SK-N-SH (cell line): ENCODE data around the gene SNX17. TPM values are rescaled to one million over a fixed set of nuclear protein-coding genes. Genes with fewer than 3 reads are reported as not detected.

Source experiments
- CTCF ChIA-PET: fragments of 300-600, 350-600 bp; formaldehyde crosslinking; extraction: SDS; loops from one replicate; lab custom pipeline; 2021; lab: Yijun Ruan, JAX
- POLR2A ChIA-PET: fragments of 350-600 bp; sonication (Branson Sonifier 250); formaldehyde crosslinking; extraction: SDS; loops from one replicate; lab custom pipeline; 2020; ENCODE audit warnings: antibody characterized with exemption, inconsistent platforms; lab: Yijun Ruan, JAX
- DNase-seq: peaks from one replicate; pipeline ENCODE4 v3.0.0; 2012
- H2AFZ ChIP-seq: fragments of 200-600 bp; sonication (generic); 2 replicates; pipeline ENCODE4 v1.8.1; 2016; ENCODE audit warnings: antibody characterized with exemption, mild to moderate bottlenecking, low read depth
- H3F3A ChIP-seq: fragments of 200-600 bp; sonication (generic); replicated peaks from 2 replicates; pipeline ENCODE3; 2016; ENCODE audit warnings: antibody characterized with exemption, mild to moderate bottlenecking; ENCODE audit not compliant: insufficient read depth
- H3K27ac ChIP-seq, 2 experiments: fragments of 200-500 bp in 1 of 2; fragments of 200-600 bp in 1 of 2; sonication (Bioruptor generic) in 1 of 2; sonication (generic), shearing (Covaris generic) in 1 of 2; 2 replicates each; pipeline versions ENCODE4 v1.5.1 to v1.6.1; 2014 to 2016; ENCODE audit warnings: low read depth in 2 of 2, inconsistent platforms in 1 of 2, low read length in 1 of 2, mild to moderate bottlenecking in 1 of 2, mixed read lengths in 1 of 2
- H3K27me3 ChIP-seq: fragments of 200-600 bp; sonication (generic), shearing (Covaris generic); 2 replicates; pipeline ENCODE4 v1.6.1; 2016; ENCODE audit warnings: mixed run types; ENCODE audit not compliant: insufficient read depth
- H3K36me3 ChIP-seq, 2 experiments: fragments of 200-500 bp in 1 of 2; fragments of 200-600 bp in 1 of 2; sonication (Bioruptor generic) in 1 of 2; sonication (generic) in 1 of 2; replicated peaks in 1 of 2; 2 replicates each; pipeline versions ENCODE3 to v1.5.1; 2014 to 2016; ENCODE audit warnings: low read length in 1 of 2, mild to moderate bottlenecking in 1 of 2; ENCODE audit not compliant: insufficient read depth in 2 of 2, control insufficient read depth in 1 of 2
- H3K4me1 ChIP-seq, 2 experiments: fragments of 200-500 bp in 1 of 2; fragments of 200-600 bp in 1 of 2; sonication (Bioruptor generic) in 1 of 2; sonication (generic), shearing (Covaris generic) in 1 of 2; 2 replicates each; pipeline versions ENCODE4 v1.5.1 to v1.6.1; 2014 to 2016; ENCODE audit warnings: low read depth in 1 of 2, low read length in 1 of 2, mixed run types in 1 of 2; ENCODE audit not compliant: insufficient read depth in 2 of 2, control insufficient read depth in 1 of 2
- H3K4me2 ChIP-seq: fragments of 200-600 bp; sonication (generic), shearing (Covaris generic); 2 replicates; pipeline ENCODE4 v1.6.1; 2017; ENCODE audit warnings: mixed run types
- H3K4me3 ChIP-seq, 2 experiments: fragments of 200-500 bp in 1 of 2; fragments of 200-600 bp in 1 of 2; sonication (Bioruptor generic) in 1 of 2; sonication (generic), shearing (Covaris generic) in 1 of 2; 2 replicates each; pipeline versions ENCODE4 v1.5.1 to v1.8.1; 2014 to 2016; ENCODE audit warnings: low read depth in 2 of 2, inconsistent platforms in 1 of 2, low read length in 1 of 2, mild to moderate bottlenecking in 1 of 2, mixed read lengths in 1 of 2, moderate library complexity in 1 of 2
- H3K79me2 ChIP-seq: fragments of 200-600 bp; sonication (generic); 2 replicates; pipeline ENCODE4 v1.8.1; 2017; ENCODE audit warnings: mild to moderate bottlenecking; ENCODE audit not compliant: insufficient read depth
- H3K9ac ChIP-seq: fragments of 200-600 bp; sonication (generic); 2 replicates; pipeline ENCODE4 v1.6.1; 2017; ENCODE audit warnings: mixed run types
- H3K9me2 ChIP-seq: fragments of 200-600 bp; sonication (generic); 2 replicates; pipeline ENCODE4 v1.6.1; 2017; ENCODE audit warnings: mixed run types
- H3K9me3 ChIP-seq: fragments of 200-600 bp; sonication (generic); 2 replicates; pipeline ENCODE4 v1.6.1; 2017; ENCODE audit warnings: mixed run types, mild to moderate bottlenecking, moderate library complexity
- H4K20me1 ChIP-seq: fragments of 200-600 bp; sonication (generic); 2 replicates; pipeline ENCODE4 v1.6.1; 2017; ENCODE audit warnings: mild to moderate bottlenecking, mixed run types; ENCODE audit not compliant: insufficient read depth
- CHD2 ChIP-seq: fragments of 150-350 bp; IDR thresholded peaks from 2 replicates; pipeline ENCODE4 v1.6.1; 2018; ENCODE audit warnings: low read length; ENCODE audit not compliant: partially characterized antibody
- FOXJ3 ChIP-seq: sonication (generic); formaldehyde crosslinking; IDR thresholded peaks from 2 replicates; pipeline ENCODE4 v1.5.1; 2020; ENCODE audit warnings: mild to moderate bottlenecking, missing genetic modification reagents
- GABPA ChIP-seq: IDR thresholded peaks from 2 replicates; pipeline ENCODE4 v1.4.0; 2012; ENCODE audit warnings: low read depth, mild to moderate bottlenecking
- GATA2 ChIP-seq: sonication (generic); formaldehyde crosslinking; IDR thresholded peaks from 2 replicates; pipeline ENCODE4 v1.5.0; 2020; ENCODE audit warnings: mild to moderate bottlenecking, missing genetic modification reagents
- MAX ChIP-seq: IDR thresholded peaks from 2 replicates; pipeline ENCODE4 v1.4.0; 2012; ENCODE audit warnings: low read depth
- MEF2A ChIP-seq: IDR thresholded peaks from 2 replicates; pipeline ENCODE4 v1.4.0; 2012; ENCODE audit warnings: low read depth, borderline replicate concordance
- MXI1 ChIP-seq: IDR thresholded peaks from 2 replicates; pipeline ENCODE4 v1.6.1; 2012; ENCODE audit warnings: mild to moderate bottlenecking, low read depth, low read length, improper control_type of control experiment
- POLR2AphosphoS5 ChIP-seq: IDR thresholded peaks from 2 replicates; pipeline ENCODE4 v1.6.1; 2012; ENCODE audit warnings: low read depth, low read length
- RFX5 ChIP-seq: IDR thresholded peaks from 2 replicates; pipeline ENCODE4 v1.6.1; 2012; ENCODE audit warnings: mild to moderate bottlenecking, improper control_type of control experiment, low read length
- RXRA ChIP-seq: IDR thresholded peaks from 2 replicates; pipeline ENCODE4 v1.4.0; 2012; ENCODE audit warnings: low read depth, mild to moderate bottlenecking, borderline replicate concordance
- USF1 ChIP-seq: IDR thresholded peaks from 2 replicates; pipeline ENCODE4 v1.4.0; 2012; ENCODE audit warnings: low read depth, borderline replicate concordance
- ZBTB33 ChIP-seq: IDR thresholded peaks from 2 replicates; pipeline ENCODE4 v1.4.0; 2012; ENCODE audit warnings: low read depth, borderline replicate concordance
- WGBS: methylation state at CpG from one replicate; pipeline ENCODE4 v1.1.6; 2017; ENCODE audit warnings: low lambda C conversion rate; 5-methylcytosine and 5-hydroxymethylcytosine counted together
- polyA plus RNA-seq, 3 experiments: library from polyadenylated mRNA; depleted of rRNA; stranded (reverse); fragments of >200 nt; gene quantifications; 2 replicates each; pipeline ENCODE4 v1.2.3, GENCODE V29; 2012

SNX17 gene
- polyA plus RNA-seq, 1 of the 3 experiments (the other 2 are of a cell fraction): 145 TPM

GRCh38 chr2:27369471-27370025, 868 bp upstream of the SNX17 start:
- ChIA-PET POLR2A (interaction anchor here (0.9 to 3.8 kb wide), 7 partner anchors 11 to 259 kb away, joined by 3 to 34 read pairs (median 5); partner anchors contain the start of genes CCDC121, GPN1, GTF3C2 and MPV17), CTCF (interaction anchor here (0.7 to 3.2 kb wide), 18 partner anchors 9 to 284 kb away, joined by 3 to 36 read pairs (median 4); partner anchors contain the start of genes GTF3C2, MPV17, PPM1G and ZNF513)
- no peaks in the 10 kb centered on the region for H3K9me2 ChIP-seq
- DNase-seq: peak; percentile 92
- peaks cover 11 to 22% of the 10 kb centered on the region in 2 experiments; a peak in 3 of 4 replicates for H3K4me1 ChIP-seq
- H3K9me3 ChIP-seq: no peaks in the 10 kb centered on the region
- H3K36me3 ChIP-seq: peaks cover 50 to 62% of the 10 kb centered on the region in 2 experiments
- H3K27ac ChIP-seq: peak overlapping the region; percentile 79 to 89
- TF ChIP-seq POLR2AphosphoS5 (no peak), MEF2A (no peak), MAX (peak; percentile 8; the same call in 1 of the 2 replicates), RFX5 (no peak)
- H4K20me1 ChIP-seq: no peaks in the 10 kb centered on the region; the same call in 1 of the 2 replicates
- H2AFZ ChIP-seq: peak overlapping the region; percentile 51
- peak overlapping the region; percentile 91 for H3K4me2 ChIP-seq
- H3K9ac ChIP-seq: peak overlapping the region; percentile 91
- H3F3A ChIP-seq: peaks cover 13% of the 10 kb centered on the region
- H3K27me3 ChIP-seq: no peaks in the 10 kb centered on the region
- peaks cover 60% of the 10 kb centered on the region for H3K79me2 ChIP-seq
- peak overlapping the region; percentile 94 to 99 for H3K4me3 ChIP-seq
- WGBS: 3% methylated on average over 14 of the region's 18 CpGs

GRCh38 chr2:27370816-27371620, 602 bp downstream of the SNX17 start:
- 4% methylated on average over 31 of the region's 46 CpGs for WGBS
- Histone ChIP-seq H3K4me1 (peaks cover 11 to 29% of the 10 kb centered on the region in 2 experiments; a peak in 3 of 4 replicates), H3K9ac (peak overlapping the region; percentile 93), H3K9me2 (no peaks in the 10 kb centered on the region), H2AFZ (peak overlapping the region; percentile 50; the same call in 1 of the 2 replicates), H3F3A (peaks cover 9% of the 10 kb centered on the region), H4K20me1 (no peaks in the 10 kb centered on the region; the same call in 1 of the 2 replicates), H3K27me3 (no peaks in the 10 kb centered on the region), H3K4me2 (peak overlapping the region; percentile 90), H3K4me3 (peak overlapping the region; percentile 94 to 99), H3K9me3 (no peaks in the 10 kb centered on the region), H3K79me2 (peaks cover 69% of the 10 kb centered on the region)
- CTCF ChIA-PET: interaction anchor here (0.7 to 3.2 kb wide), 11 partner anchors 10 to 313 kb away, joined by 3 to 36 read pairs (median 4); partner anchors contain the start of genes GTF3C2, NRBP1, PPM1G and ZNF513
- POLR2A ChIA-PET: interaction anchor here (0.6 to 3.8 kb wide), 5 partner anchors 9 to 109 kb away, joined by 3 to 34 read pairs (median 7); partner anchors contain the start of genes GTF3C2, NRBP1 and ZNF513
- DNase-seq: peak; percentile 44
- TF ChIP-seq POLR2AphosphoS5 (peak; percentile 9; the same call in 1 of the 2 replicates), RXRA (no peak), USF1 (no peak), GABPA (peak; percentile 29; the same call in 1 of the 2 replicates), CHD2 (no peak), GATA2 (peak; percentile 26; the same call in 1 of the 2 replicates), FOXJ3 (CRISPR knock-in tag) (no peak), ZBTB33 (no peak), MAX (peak; percentile 77), MXI1 (peak; percentile 91)
- TF ChIP-seq, all 33 proteins: peak for 5
- Histone ChIP-seq H3K36me3 (peaks cover 54 to 66% of the 10 kb centered on the region in 2 experiments), H3K27ac (peak overlapping the region; percentile 77 to 88)
